IMR-90 (cell line): ENCODE measurements around the gene SMCHD1. TPM values are rescaled to one million over a fixed set of nuclear protein-coding genes. Genes with fewer than 3 reads are reported as not detected.

Experiments used
- ATAC-seq: fragments of 200-7000 bp; cut with Tn5 transposase; 2 replicates; pipeline ENCODE4 v1.9.1; 2020; ENCODE audit warnings: low read depth, mild to moderate bottlenecking, moderate library complexity
- BruUV-seq: library from RNA; stranded (reverse); fragments of 400-500 nt; replicated peaks from 2 replicates; lab custom pipeline; 2021; lab: Mats Ljungman, UMichigan
- CTCF ChIA-PET: fragments of 300-600 bp; formaldehyde crosslinking; extraction: SDS; loops from one replicate; lab custom pipeline; 2021; ENCODE audit warnings: antibody characterized with exemption; lab: Yijun Ruan, JAX
- POLR2A ChIA-PET: fragments of 300-600 bp; sonication (Branson Sonifier 250); formaldehyde crosslinking; loops from one replicate; lab custom pipeline; 2022; ENCODE audit warnings: antibody characterized with exemption; ENCODE audit not compliant: unreplicated experiment; lab: Charles Lee
- DNase-seq: peaks from one replicate; pipeline ENCODE4 v3.0.0; 2013
- H2AFZ ChIP-seq: replicated peaks from 2 replicates; pipeline ENCODE3; 2013; ENCODE audit warnings: low read length, mild to moderate bottlenecking; ENCODE audit not compliant: poor library complexity
- H2AK5ac ChIP-seq: 2 replicates; pipeline ENCODE4 v1.6.1; 2013; ENCODE audit warnings: low read depth, low read length, inconsistent platforms
- H2AK9ac ChIP-seq: replicated peaks from 2 replicates; pipeline ENCODE3; 2013; ENCODE audit warnings: mild to moderate bottlenecking, low read depth, low read length, moderate library complexity; ENCODE audit not compliant: poor library complexity
- H2BK120ac ChIP-seq: 2 replicates; pipeline ENCODE4 v1.6.1; 2013; ENCODE audit warnings: low read depth, low read length, inconsistent platforms
- H2BK15ac ChIP-seq: 3 replicates; pipeline ENCODE4 v1.6.1; 2013; ENCODE audit warnings: low read depth, low read length, inconsistent platforms
- H2BK20ac ChIP-seq: 2 replicates; pipeline ENCODE4 v1.6.1; 2013; ENCODE audit warnings: low read depth, mild to moderate bottlenecking, inconsistent platforms, low read length, moderate library complexity
- H2BK5ac ChIP-seq: 2 replicates; pipeline ENCODE4 v1.6.1; 2013; ENCODE audit warnings: mild to moderate bottlenecking, low read depth, low read length, inconsistent platforms; ENCODE audit not compliant: poor library complexity, severe bottlenecking
- H3K14ac ChIP-seq: replicated peaks from 2 replicates; pipeline ENCODE4 v1.6.1; 2013; ENCODE audit warnings: low read depth, low read length, inconsistent platforms
- H3K18ac ChIP-seq: 2 replicates; pipeline ENCODE4 v1.6.1; 2013; ENCODE audit warnings: low read depth, low read length, control low read depth
- H3K23ac ChIP-seq: 2 replicates; pipeline ENCODE4 v1.6.1; 2013; ENCODE audit warnings: low read depth, low read length, inconsistent platforms
- H3K27ac ChIP-seq: 2 replicates; pipeline ENCODE4 v1.5.1; 2013; ENCODE audit warnings: mild to moderate bottlenecking, control low read depth, low read length; ENCODE audit not compliant: insufficient read depth
- H3K27me3 ChIP-seq: 2 replicates; pipeline ENCODE4 v1.6.1; 2013; ENCODE audit warnings: low read length; ENCODE audit not compliant: control insufficient read depth, insufficient read depth
- H3K36me3 ChIP-seq: 2 replicates; pipeline ENCODE4 v1.6.1; 2013; ENCODE audit warnings: low read length, mixed read lengths; ENCODE audit not compliant: control insufficient read depth, insufficient read depth
- H3K4ac ChIP-seq: 2 replicates; pipeline ENCODE4 v1.6.1; 2013; ENCODE audit warnings: low read depth, low read length, inconsistent platforms
- H3K4me1 ChIP-seq: 2 replicates; pipeline ENCODE4 v1.6.1; 2013; ENCODE audit warnings: low read length, mixed read lengths; ENCODE audit not compliant: control insufficient read depth, insufficient read depth
- H3K4me2 ChIP-seq: 2 replicates; pipeline ENCODE4 v1.6.1; 2013; ENCODE audit warnings: low read depth, mild to moderate bottlenecking, control low read depth, low read length, moderate library complexity
- H3K4me3 ChIP-seq: 2 replicates; pipeline ENCODE4 v1.5.1; 2013; ENCODE audit warnings: low read depth, mild to moderate bottlenecking, control low read depth, low read length, moderate library complexity; ENCODE audit not compliant: insufficient read depth
- H3K56ac ChIP-seq: 2 replicates; pipeline ENCODE4 v1.6.1; 2013; ENCODE audit warnings: low read length, inconsistent platforms; ENCODE audit not compliant: insufficient read depth; ENCODE audit errors: extremely low read depth
- H3K79me1 ChIP-seq, 2 experiments: 2 replicates each; pipeline ENCODE4 v1.6.1; 2013; ENCODE audit warnings: low read length in 2 of 2, inconsistent platforms in 1 of 2, low read depth in 1 of 2
- H3K9ac ChIP-seq: 2 replicates; pipeline ENCODE4 v1.6.1; 2013; ENCODE audit warnings: low read depth, low read length, control low read depth
- H3K9me1 ChIP-seq: 2 replicates; pipeline ENCODE4 v1.6.1; 2013; ENCODE audit warnings: low read length, inconsistent platforms; ENCODE audit not compliant: insufficient read depth
- H3K9me3 ChIP-seq: 2 replicates; pipeline ENCODE4 v1.6.1; 2013; ENCODE audit warnings: low read length; ENCODE audit not compliant: control insufficient read depth, insufficient read depth
- H4K20me1 ChIP-seq: 2 replicates; pipeline ENCODE4 v1.6.1; 2013; ENCODE audit warnings: low read length, inconsistent platforms; ENCODE audit not compliant: insufficient read depth
- H4K5ac ChIP-seq: 2 replicates; pipeline ENCODE4 v1.6.1; 2013; ENCODE audit warnings: mild to moderate bottlenecking, low read depth, low read length, control low read depth
- H4K8ac ChIP-seq, 2 experiments: 2 replicates each; pipeline ENCODE4 v1.6.1; 2013; ENCODE audit warnings: low read depth in 2 of 2, low read length in 2 of 2, control low read depth in 1 of 2, inconsistent platforms in 1 of 2
- H4K91ac ChIP-seq: 2 replicates; pipeline ENCODE4 v1.6.1; 2013; ENCODE audit warnings: low read depth, low read length, inconsistent platforms; ENCODE audit not compliant: insufficient read depth
- NFE2L2 ChIP-seq: fragments of 150-350 bp; IDR thresholded peaks from 2 replicates; pipeline ENCODE4 v1.6.1; 2016; ENCODE audit warnings: low read depth, mild to moderate bottlenecking, low read length
- RCOR1 ChIP-seq: IDR thresholded peaks from 2 replicates; pipeline ENCODE4 v1.6.1; 2012; ENCODE audit warnings: mild to moderate bottlenecking, low read length, improper control_type of control experiment; ENCODE audit not compliant: insufficient replicate concordance
- WGBS, 2 experiments: methylation state at CpG; one replicate each; pipeline versions ENCODE4 v1.1.5 to v1.1.7; 2013; ENCODE audit warnings: missing lambda C conversion rate in 2 of 2; ENCODE audit not compliant: insufficient read length in 1 of 2; ENCODE audit errors: extremely low coverage in 2 of 2; 5-methylcytosine and 5-hydroxymethylcytosine counted together
- dilution Hi-C: fragments of 300-500 bp; cut with HindIII; formaldehyde crosslinking; loops from one replicate; pipeline ENCODE4 v1.14.3; 2018; ENCODE audit warnings: low sequenced_read_pairs; ENCODE audit not compliant: unreplicated experiment
- in situ Hi-C: fragments of 300-500 bp; cut with MboI; formaldehyde crosslinking; loops from 3 replicates; pipeline ENCODE4 v1.14.3; 2019; ENCODE audit warnings: low sequenced_read_pairs, inconsistent platforms, mixed read lengths
- intact Hi-C: fragments of 100-400 bp; cut with micrococcal nuclease; formaldehyde crosslinking; loops from 2 replicates; pipeline ENCODE4 v1.10.0; 2022
- microRNA-seq, 2 experiments: library from miRNA; stranded (forward) in 1 of 2; unstranded in 1 of 2; fragments of 10-50 nt in 1 of 2; fragments of <30 nt in 1 of 2; gene quantifications in 1 of 2; microRNA quantifications in 1 of 2; one replicate each; pipeline versions ENCODE3 to v1.1.0; 2013 to 2020; ENCODE audit not compliant: insufficient read depth in 1 of 2, insufficient read length in 1 of 2, unreplicated experiment in 1 of 2
- polyA plus RNA-seq, 3 experiments: library from polyadenylated mRNA; depleted of rRNA; stranded (reverse); fragments of >200 nt; gene quantifications; 2 replicates each; pipeline ENCODE4 v1.2.3, GENCODE V29; 2012; ENCODE audit warnings: low replicate concordance in 1 of 3
- small RNA-seq, 5 experiments: library from RNA; depleted of rRNA; stranded (forward); fragments of <200 nt; gene quantifications; one replicate each; pipeline ENCODE3, GENCODE V24; 2012
- total RNA-seq: library from RNA; depleted of rRNA; stranded (reverse); fragments of >200 nt; gene quantifications from 2 replicates; pipeline ENCODE4 v1.2.3, GENCODE V29; 2012; rRNA removed

The SMCHD1 gene
- total and polyA plus RNA-seq, 2 of the 4 experiments (the other 2 are of a cell fraction) = 14.8 to 47.3 TPM

DNA sequence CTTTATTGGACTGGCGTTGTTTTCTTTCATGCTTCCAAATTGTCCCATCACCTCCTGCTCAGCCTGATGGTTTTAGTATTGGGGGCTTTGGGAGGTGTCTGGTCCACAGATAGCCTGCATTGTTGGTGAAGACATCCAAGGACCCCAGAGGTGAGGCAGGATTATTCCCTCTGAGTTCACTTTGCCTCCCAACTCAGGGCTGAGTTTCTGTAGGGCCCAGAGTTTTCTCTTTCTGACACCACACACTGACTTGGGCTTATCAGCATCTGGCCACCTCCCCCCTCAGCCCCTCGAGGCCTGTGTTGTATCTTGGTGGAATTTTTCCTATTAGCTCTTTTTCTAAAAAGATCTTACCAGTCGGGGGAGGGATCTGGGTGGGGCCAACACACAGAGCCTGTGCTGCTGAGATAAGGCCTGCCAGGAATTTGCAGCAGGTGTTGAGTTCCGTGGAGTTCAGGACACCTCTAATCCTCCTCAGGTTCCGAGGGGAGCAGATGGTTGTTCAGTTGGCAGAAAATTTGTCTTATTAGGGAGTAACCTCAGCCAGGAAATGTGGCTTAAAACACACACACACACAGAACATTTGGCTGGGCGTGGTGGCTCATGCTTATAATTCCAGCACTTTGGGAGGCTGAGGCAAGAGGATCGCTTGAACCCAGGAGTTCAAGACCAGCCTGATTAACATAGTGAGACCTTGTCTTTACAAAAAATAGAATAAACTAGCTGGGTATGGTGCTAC, 198.6 kb downstream of the SMCHD1 start:
- ChIA-PET POLR2A (no interaction called here), CTCF (no interaction called here)
- Histone ChIP-seq H3K27ac (no peak overlapping the region), H3K4me2 (no peak overlapping the region), H2AK5ac (no peak overlapping the region), H3K36me3 (no peaks in the 10 kb centered on the region), H2BK5ac (no peak overlapping the region), H2AK9ac (no peak overlapping the region), H4K20me1 (no peaks in the 10 kb centered on the region), H4K5ac (no peak overlapping the region), H3K27me3 (peaks cover 23% of the 10 kb centered on the region), H3K9me1 (0 out of 2 replicates have a peak, but pooled peaks cover 5% of the 10 kb centered on the region), H3K14ac (no peak overlapping the region), H2AFZ (no peak overlapping the region), H4K91ac (no peak overlapping the region), H3K9ac (no peak overlapping the region), H2BK20ac (no peak overlapping the region), H4K8ac (no peak overlapping the region), H2BK120ac (no peak overlapping the region), H3K4me3 (no peak overlapping the region), H2BK15ac (no peak overlapping the region), H3K4ac (no peak overlapping the region), H3K18ac (no peak overlapping the region), H3K9me3 (no peaks in the 10 kb centered on the region), H3K23ac (no peak overlapping the region), H3K79me1 (no peaks in the 10 kb centered on the region), H3K56ac (no peak overlapping the region), H3K4me1 (no peaks in the 10 kb centered on the region; the same call in 1 of the 2 replicates)
- no peak for TF ChIP-seq NFE2L2
- no peak for TF ChIP-seq RCOR1
- WGBS, 2 experiments = no CpG with 5 or more reads among the region's 7 CpGs
- dilution Hi-C loops (no loop called here), in situ Hi-C loops (no loop called here), intact Hi-C loops (no loop called here)
- ATAC-seq (no peak), DNase-seq (no peak)
- no TSS peak for BruUV-seq

Small RNAs within 50 kb of the gene (microRNA-seq; reads per million reads assigned to microRNA genes)
- not detected for gene RF00019 (ENCODE audit: insufficient read depth, insufficient read length)
- not detected for gene RNU6-340P (ENCODE audit: insufficient read depth, insufficient read length)

Small RNAs within 50 kb of the gene (small RNA-seq; reads per million reads assigned to genes)
- gene RF00019 (0 reads per million in 5 experiments), gene RNU6-340P (0 to 0.60 (median 0) reads per million in 5 experiments)

Other genes starting within 250 kb of the SMCHD1 start
- gene METTL4, start 84.2 kb upstream of the SMCHD1 start, total RNA-seq = 5.4 and 6.7 TPM in 2 replicates
- gene METTL4, start 84.2 kb upstream of the SMCHD1 start, polyA plus RNA-seq (2012; rRNA removed) = 3.9 and 4.9 TPM in 2 replicates
- 11.8 and 15.3 TPM in 2 replicates for gene NDC80, start 84.2 kb upstream of the SMCHD1 start, total RNA-seq
- gene NDC80, start 84.2 kb upstream of the SMCHD1 start, polyA plus RNA-seq (2012; rRNA removed) = 11.1 and 15.5 TPM in 2 replicates
- under 0.01 TPM in 2 replicates for gene EMILIN2, start 191.3 kb downstream of the SMCHD1 start, total RNA-seq
- gene EMILIN2, start 191.3 kb downstream of the SMCHD1 start, polyA plus RNA-seq (2012; rRNA removed) = 0.14 and 0.34 TPM in 2 replicates